WTC11 (cell line): Measurements from ENCODE around the gene PEAK3. TPM values are rescaled to one million over a fixed set of nuclear protein-coding genes. Genes with fewer than 3 reads are reported as not detected.

ENCODE experiments used
- ATAC-seq: fragments of 200-7000 bp; cut with Tn5 transposase; 2 replicates; pipeline ENCODE4 v1.10.0; 2021; ENCODE audit warnings: mild to moderate bottlenecking, moderate library complexity
- CTCF ChIA-PET: fragments of 300-600 bp; sonication (Branson Sonifier 250); formaldehyde crosslinking; loops from one replicate; lab custom pipeline; 2021; ENCODE audit warnings: antibody characterized with exemption; lab: Charles Lee
- POLR2A ChIA-PET: fragments of 350-600 bp; sonication (Branson Sonifier 250); formaldehyde crosslinking; loops from one replicate; lab custom pipeline; 2021; ENCODE audit warnings: antibody characterized with exemption; lab: Charles Lee
- DNase-seq: peaks from one replicate; pipeline ENCODE4 v3.0.0; 2021; ENCODE audit warnings: low spot score
- H3K27ac Mint-ChIP-seq: 2 replicates; pipeline ENCODE4 v1.8.0; 2021; ENCODE audit warnings: mixed read lengths
- H3K27me3 Mint-ChIP-seq: 2 replicates; pipeline ENCODE4 v1.8.0; 2021; ENCODE audit warnings: low read depth, mild to moderate bottlenecking, moderate library complexity, mixed read lengths
- H3K36me3 Mint-ChIP-seq: 2 replicates; pipeline ENCODE4 v1.8.0; 2021; ENCODE audit warnings: mixed read lengths
- H3K4me1 Mint-ChIP-seq: 2 replicates; pipeline ENCODE4 v1.8.0; 2022; ENCODE audit warnings: mixed read lengths
- H3K4me3 Mint-ChIP-seq: 2 replicates; pipeline ENCODE4 v1.8.0; 2021; ENCODE audit warnings: mild to moderate bottlenecking, moderate library complexity, mixed read lengths
- H3K9me3 Mint-ChIP-seq: 2 replicates; pipeline ENCODE4 v1.8.0; 2021; ENCODE audit warnings: mixed read lengths
- AFF4 ChIP-seq: sonication (generic); formaldehyde crosslinking; IDR thresholded peaks from 2 replicates; pipeline ENCODE4 v1.8.1; 2023; ENCODE audit warnings: mild to moderate bottlenecking, missing genetic modification reagents, borderline replicate concordance
- ATF1 ChIP-seq: sonication (generic); formaldehyde crosslinking; IDR thresholded peaks from 2 replicates; pipeline ENCODE4 v1.8.1; 2023; ENCODE audit warnings: mild to moderate bottlenecking, moderate library complexity, missing genetic modification reagents
- E2F4 ChIP-seq: sonication (generic); formaldehyde crosslinking; IDR thresholded peaks from 2 replicates; pipeline ENCODE4 v1.8.1; 2022; ENCODE audit warnings: low read depth, mild to moderate bottlenecking, moderate library complexity, missing genetic modification reagents, borderline replicate concordance
- ERG ChIP-seq: fragments of 250-450 bp; sonication (Bioruptor Pico); IDR thresholded peaks from 2 replicates; pipeline ENCODE4 v1.8.0; 2021; ENCODE audit warnings: mild to moderate bottlenecking
- FOXJ3 ChIP-seq: sonication (generic); formaldehyde crosslinking; IDR thresholded peaks from 2 replicates; pipeline ENCODE4 v1.9.0; 2021; ENCODE audit warnings: missing genetic modification reagents, mild to moderate bottlenecking, borderline replicate concordance
- MAX ChIP-seq: sonication (generic); formaldehyde crosslinking; IDR thresholded peaks from 2 replicates; pipeline ENCODE4 v1.8.0; 2022; ENCODE audit warnings: mild to moderate bottlenecking, missing genetic modification reagents
- MXD4 ChIP-seq: fragments of 250-450 bp; sonication (Bioruptor Pico); IDR thresholded peaks from 2 replicates; pipeline ENCODE4 v1.8.0; 2021; ENCODE audit warnings: mild to moderate bottlenecking, moderate library complexity, borderline replicate concordance
- PRRX2 ChIP-seq: fragments of 250-450 bp; sonication (Bioruptor Pico); IDR thresholded peaks from 2 replicates; pipeline ENCODE4 v1.8.0; 2021; ENCODE audit warnings: mild to moderate bottlenecking
- TCF7 ChIP-seq: sonication (generic); formaldehyde crosslinking; IDR thresholded peaks from 2 replicates; pipeline ENCODE4 v1.8.0; 2022; ENCODE audit warnings: mild to moderate bottlenecking, low read depth, missing genetic modification reagents, moderate library complexity
- ZBTB43 ChIP-seq: sonication (generic); formaldehyde crosslinking; IDR thresholded peaks from 2 replicates; pipeline ENCODE4 v1.8.1; 2023; ENCODE audit warnings: mild to moderate bottlenecking, missing genetic modification reagents
- ZNF281 ChIP-seq: sonication (generic); formaldehyde crosslinking; IDR thresholded peaks from 2 replicates; pipeline ENCODE4 v1.8.0; 2023; ENCODE audit warnings: mild to moderate bottlenecking, missing genetic modification reagents
- total RNA-seq: library from RNA; stranded (reverse); gene quantifications from 3 replicates; pipeline ENCODE4 v1.2.3, GENCODE V29; 2021

PEAK3 gene
- total RNA-seq, 1 experiment from 2014 or later: not detected

GRCh38 chr19:2290441-2291184, 8.6 kb upstream of the PEAK3 start (continued):
- TF ChIP-seq TCF7 (CRISPR knock-in tag): peak; percentile 10; the same call in 1 of the 2 replicates
- TF ChIP-seq ATF1 (CRISPR knock-in tag): no peak
- no peak for TF ChIP-seq AFF4 (CRISPR knock-in tag)
- TF ChIP-seq ZBTB43: 0 out of 2 replicates have a peak, but pooled peaks have one; percentile 12
- TF ChIP-seq PRRX2 (CRISPR knock-in tag): no peak
- TF ChIP-seq FOXJ3 (CRISPR knock-in tag): no peak
- no peak for TF ChIP-seq E2F4 (CRISPR knock-in tag)
- TF ChIP-seq ZNF281 (CRISPR knock-in tag): no peak
- no peak for TF ChIP-seq MXD4 (CRISPR knock-in tag)
- no peak for TF ChIP-seq ERG

DNA sequence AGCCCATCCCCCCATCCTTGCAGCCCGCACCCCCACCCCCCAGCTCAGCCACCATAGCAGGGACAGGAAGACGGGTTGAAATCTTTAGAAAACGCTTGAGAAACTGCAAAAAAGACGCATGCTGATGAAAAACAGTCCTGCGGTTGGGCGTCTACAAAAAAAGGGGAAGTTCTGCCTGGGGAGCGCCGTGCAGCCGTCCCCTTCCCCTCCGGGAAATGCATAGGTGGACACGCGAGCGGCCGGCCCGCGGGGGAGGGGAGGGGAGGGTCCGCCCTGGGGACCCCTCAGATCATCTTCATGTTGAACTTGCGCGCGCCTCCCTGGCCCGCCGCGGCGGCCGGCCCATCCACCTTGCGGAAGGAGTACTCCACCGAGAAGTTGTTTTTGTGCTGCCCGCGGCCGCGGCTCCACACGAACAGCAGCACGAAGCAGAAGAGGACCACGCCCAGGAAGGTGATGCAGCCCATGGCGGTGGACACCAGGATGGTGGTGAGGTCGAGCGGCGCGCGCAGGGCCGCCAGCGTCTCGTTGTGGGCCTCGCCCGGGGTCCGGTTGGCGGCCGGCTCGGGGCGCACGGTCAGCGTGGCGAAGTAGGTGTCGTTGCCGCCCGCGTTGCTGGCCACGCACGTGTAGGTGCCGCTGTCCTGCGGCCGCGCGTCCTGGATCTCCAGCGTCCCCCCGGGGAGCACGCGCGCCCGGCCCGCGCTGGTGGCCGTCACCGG, 7.9 kb upstream of the PEAK3 start:
- DNase-seq: no peak
- Mint-ChIP-seq H3K9me3 (no peaks in the 10 kb centered on the region), H3K4me1 (peaks cover 9% of the 10 kb centered on the region; the same call in 1 of the 2 replicates), H3K27ac (no peak overlapping the region), H3K4me3 (peak overlapping the region; percentile 63), H3K27me3 (peaks cover 74% of the 10 kb centered on the region), H3K36me3 (no peaks in the 10 kb centered on the region)
- ATAC-seq: no peak
- CTCF ChIA-PET: interaction anchor here (1.0 to 2.7 kb wide), 5 partner anchors 15 to 91 kb away, joined by 3 to 10 read pairs (median 6); no protein-coding TSS in a partner anchor
- TF ChIP-seq FOXJ3 (CRISPR knock-in tag) (no peak), MAX (CRISPR knock-in tag) (0 out of 2 replicates have a peak, but pooled peaks have one; percentile 26)
- POLR2A ChIA-PET: interaction anchor here (1.5 kb wide), 1 partner anchor 14 kb away, joined by 3 read pairs; no protein-coding TSS in a partner anchor
